NCI-H446 treated with DMSO at 0.1 percent for 48 hours (cell line): Measurements from ENCODE around the gene ESCO1.

Experiments used
- DNase-seq: peaks from one replicate; lab custom pipeline; 2025; lab: John Stamatoyannopoulos, UW

ESCO1 gene

DNA sequence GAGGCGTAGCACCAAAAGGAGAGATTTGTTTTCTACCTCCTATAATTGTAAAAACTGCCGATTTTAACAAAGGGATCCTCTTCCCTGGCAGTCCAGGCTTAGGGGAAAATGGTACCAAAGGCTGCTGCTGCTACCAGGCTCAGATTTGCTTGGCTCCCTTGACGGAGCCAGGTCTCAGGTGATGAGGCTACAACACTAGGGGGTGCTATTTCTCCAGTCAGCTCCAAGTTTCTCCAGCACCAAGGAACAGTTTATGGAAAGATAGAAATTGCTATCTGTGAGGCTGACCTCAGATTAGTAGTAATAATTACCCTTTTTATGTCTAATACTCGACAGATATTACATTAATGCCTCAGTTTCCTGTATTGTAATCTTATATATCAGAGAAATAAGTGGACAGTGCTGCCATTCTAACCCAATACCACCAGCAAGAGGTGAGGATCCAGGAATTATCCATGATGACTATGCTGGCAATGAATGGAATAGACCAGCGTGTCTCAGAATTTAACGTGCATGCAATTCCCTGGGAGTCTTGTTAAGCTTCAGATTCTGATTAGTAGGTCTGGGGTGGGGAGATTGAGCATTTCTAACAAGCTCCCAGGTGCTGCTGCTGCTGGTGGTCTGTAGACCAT, 111.3 kb downstream of the ESCO1 start:
- DNase-seq = peak; percentile 27

DNA sequence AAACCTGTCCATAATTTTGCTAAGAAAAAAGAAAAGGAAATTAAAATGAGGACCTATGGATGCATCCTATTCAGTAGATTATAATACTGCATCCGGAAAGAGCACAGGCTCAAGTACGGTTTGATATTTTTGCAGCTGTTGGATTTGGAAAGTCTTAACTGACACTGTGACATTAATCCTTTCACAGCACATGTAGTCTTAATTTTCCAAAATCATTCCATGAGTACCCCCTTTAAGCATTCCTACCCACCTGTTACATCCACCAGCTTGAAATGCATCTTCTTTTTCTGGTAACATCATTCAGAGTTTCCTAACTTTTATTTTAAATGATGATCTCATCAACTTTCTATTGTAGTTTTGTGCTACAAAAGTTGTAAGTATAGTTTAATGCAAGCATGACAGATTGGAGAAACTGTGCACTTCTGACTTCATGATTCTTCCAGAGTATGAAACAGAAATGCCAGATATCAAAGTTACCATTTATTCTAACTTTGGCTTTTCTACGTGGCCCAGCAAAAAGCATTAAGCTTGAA, 113.5 kb downstream of the ESCO1 start:
- no peak for DNase-seq

DNA sequence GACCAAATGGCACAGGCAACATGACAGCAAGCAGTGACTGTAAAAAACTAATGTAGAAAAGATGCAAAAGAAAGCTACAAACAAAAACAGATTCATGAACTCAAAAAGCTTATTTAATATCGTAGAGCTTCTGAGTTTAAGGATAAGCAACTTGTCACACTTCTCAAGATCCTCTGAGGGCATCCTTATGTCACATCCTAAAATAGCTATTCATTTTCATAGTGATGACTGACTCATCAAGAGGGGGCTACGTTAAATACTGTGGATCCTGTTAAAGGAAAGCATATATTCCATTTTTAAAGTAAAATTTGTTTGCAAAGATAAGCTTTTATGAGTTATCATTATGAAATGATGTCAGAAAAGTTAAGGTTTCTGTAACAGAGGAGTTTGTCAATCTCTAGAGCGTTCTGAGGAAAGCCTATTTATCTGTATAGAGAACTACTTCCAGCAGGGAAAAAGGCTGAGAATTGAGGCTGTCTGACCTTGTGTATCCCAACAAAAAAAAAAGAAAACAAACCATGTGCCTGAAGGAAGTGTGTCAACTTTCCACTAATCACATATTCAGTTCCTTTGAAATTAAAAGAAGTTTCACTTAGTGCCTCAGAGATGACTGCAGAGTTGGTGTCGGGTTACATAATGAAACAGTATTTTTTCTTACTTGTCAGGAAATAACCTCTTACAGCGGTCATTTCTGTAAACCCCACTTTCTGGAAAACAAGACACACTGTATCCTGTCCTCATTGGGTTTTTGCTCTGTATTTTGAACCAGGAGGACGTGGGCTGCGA, 115.5 kb downstream of the ESCO1 start:
- DNase-seq = no peak

DNA sequence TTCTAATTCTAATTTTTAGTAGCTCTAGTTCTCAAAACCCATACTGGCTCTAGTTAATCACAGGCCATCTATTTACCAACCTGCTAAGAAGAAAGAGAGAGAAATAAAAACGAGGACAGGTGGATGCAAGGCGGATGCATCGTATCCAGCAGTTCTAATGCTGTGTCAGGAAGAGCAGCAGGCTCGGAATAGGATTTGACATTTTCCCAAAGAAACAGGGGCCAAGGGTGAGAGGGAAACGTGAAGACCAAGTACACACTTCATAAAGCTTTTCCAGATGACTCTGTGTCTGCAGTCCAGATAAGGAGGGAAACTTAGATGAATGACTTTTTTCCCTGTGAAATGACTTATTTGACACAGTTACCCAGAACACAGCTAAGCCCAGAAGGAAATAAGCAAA, 117.5 kb downstream of the ESCO1 start:
- DNase-seq = no peak

DNA sequence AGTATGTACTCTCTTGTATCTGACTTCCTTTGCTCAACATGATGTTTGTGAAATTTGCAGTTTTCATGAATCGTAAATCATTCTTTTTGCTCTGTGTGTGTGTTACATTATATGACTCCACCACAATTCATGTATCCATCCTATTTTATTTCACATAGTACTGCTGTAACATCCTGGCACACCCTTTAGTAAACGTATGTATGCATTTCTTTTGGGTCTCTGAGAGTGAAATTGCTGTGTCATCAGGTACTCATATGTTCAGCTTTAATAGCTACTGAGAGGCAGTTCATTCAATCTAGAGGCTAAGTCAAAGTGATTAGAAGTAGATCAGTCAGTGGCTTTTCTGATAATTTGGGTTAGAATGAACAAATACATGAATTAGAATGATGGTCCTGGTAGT, 118.8 kb downstream of the ESCO1 start:
- DNase-seq = no peak

DNA sequence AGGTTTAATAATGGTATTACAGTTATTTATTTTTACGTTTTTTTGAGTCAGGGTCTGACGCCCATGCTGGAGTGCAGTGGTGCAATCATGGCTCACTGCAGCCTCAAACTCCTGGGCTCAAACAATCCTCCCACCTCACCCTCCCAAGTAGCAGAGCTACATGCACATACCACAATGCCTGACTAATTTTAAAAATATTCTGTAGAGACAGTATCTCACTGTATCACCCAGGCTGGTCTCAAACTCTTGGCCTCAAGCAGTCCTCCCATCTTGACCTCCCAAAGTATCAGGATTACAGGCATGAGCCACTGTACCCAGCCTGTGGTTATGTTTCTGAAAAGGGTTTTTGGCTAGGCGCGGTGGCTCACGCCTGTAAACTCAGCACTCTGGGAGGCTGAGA, 120.8 kb downstream of the ESCO1 start:
- DNase-seq = no peak
